ENCODE results near the gene BEND6.

- TF ChIP-seq POLR2AphosphoS5 (IDR thresholded peaks at IDR 0.05) (no peak), TAF1 (IDR thresholded peaks at IDR 0.05; ENCODE audit: low read depth) (no peak)
- TF ChIP-seq, protein P1, sequence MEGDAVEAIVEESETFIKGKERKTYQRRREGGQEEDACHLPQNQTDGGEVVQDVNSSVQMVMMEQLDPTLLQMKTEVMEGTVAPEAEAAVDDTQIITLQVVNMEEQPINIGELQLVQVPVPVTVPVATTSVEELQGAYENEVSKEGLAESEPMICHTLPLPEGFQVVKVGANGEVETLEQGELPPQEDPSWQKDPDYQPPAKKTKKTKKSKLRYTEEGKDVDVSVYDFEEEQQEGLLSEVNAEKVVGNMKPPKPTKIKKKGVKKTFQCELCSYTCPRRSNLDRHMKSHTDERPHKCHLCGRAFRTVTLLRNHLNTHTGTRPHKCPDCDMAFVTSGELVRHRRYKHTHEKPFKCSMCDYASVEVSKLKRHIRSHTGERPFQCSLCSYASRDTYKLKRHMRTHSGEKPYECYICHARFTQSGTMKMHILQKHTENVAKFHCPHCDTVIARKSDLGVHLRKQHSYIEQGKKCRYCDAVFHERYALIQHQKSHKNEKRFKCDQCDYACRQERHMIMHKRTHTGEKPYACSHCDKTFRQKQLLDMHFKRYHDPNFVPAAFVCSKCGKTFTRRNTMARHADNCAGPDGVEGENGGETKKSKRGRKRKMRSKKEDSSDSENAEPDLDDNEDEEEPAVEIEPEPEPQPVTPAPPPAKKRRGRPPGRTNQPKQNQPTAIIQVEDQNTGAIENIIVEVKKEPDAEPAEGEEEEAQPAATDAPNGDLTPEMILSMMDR (IDR thresholded peaks at IDR 0.05; ENCODE audit: poor library complexity, severe bottlenecking) = no peak
Measured at GRCh38 chr6:56947924-56948323, 7.0 kb upstream of the BEND6 start.

Measured in neural cell (in vitro differentiated cells).